Measurements from ENCODE around the gene TTC12.

Gene TTC12

GRCh38 chr11:113377681-113378412 is 63.5 kb downstream of the TTC12 start:
- no peak for DNase-seq

- no peak for DNase-seq
Measured at GRCh38 chr11:113378692-113379091, 64.3 kb downstream of the TTC12 start.

DNA sequence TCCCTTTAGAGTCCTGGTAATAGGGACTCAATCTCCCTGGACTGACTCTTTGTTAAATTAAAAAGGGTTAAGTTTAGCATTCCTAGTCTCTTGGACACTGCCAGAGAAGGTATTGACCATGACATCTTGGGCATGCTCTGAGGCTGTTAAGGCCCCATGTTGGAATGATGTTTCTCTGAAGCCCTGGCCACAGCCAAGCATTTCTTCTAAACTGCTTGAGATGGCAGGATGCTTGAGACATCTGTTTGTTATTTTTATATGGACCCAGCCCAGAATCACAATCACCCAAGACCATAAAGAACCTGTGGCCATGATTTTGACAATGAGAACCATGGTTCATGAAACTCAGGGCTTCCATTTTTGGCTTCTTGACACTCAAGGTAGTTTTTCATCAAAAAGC is 67.7 kb downstream of the TTC12 start:
- DNase-seq = no peak

DNA sequence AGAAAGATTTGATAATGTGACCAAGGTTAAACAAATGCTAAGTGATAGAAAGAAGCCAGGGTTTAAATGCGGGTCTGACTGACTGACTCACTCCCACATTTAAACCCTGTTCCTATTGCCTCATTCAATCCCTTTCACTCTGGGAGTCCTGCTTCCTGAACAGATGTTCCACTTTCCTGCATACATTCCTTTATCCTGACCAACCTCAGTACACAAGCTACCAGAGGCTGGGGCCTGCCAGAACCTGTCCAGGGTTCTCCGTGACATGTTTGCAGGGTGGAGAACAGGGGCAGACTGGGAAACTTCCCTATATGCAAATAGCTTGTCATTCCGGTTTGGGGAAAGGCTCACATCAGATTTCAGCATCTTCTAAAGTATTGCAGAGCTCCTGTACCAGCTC is 70.2 kb downstream of the TTC12 start:
- no peak for DNase-seq

DNA sequence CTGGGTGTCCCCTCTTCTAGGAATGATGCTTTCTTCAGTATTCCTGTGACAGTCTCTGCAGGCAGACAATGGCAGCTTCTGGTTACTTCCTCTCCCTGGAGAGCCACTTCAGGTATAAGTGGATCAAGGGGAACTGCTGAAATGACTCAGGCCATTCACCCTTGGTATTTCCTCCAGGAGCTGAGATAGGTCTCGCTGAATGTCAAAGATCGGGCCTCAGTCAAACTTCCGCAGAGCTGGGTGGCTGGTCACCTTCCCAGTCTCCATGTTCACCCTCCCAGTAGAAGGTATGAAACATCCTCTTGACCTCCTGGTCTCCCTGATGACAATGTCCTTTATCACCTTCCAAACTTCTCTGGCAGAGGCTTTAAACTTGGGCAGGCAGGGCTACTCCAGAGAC is 71.4 kb downstream of the TTC12 start:
- DNase-seq = no peak

- no peak for DNase-seq
Measured at GRCh38 chr11:113386866-113387265, 72.5 kb downstream of the TTC12 start.

DNA sequence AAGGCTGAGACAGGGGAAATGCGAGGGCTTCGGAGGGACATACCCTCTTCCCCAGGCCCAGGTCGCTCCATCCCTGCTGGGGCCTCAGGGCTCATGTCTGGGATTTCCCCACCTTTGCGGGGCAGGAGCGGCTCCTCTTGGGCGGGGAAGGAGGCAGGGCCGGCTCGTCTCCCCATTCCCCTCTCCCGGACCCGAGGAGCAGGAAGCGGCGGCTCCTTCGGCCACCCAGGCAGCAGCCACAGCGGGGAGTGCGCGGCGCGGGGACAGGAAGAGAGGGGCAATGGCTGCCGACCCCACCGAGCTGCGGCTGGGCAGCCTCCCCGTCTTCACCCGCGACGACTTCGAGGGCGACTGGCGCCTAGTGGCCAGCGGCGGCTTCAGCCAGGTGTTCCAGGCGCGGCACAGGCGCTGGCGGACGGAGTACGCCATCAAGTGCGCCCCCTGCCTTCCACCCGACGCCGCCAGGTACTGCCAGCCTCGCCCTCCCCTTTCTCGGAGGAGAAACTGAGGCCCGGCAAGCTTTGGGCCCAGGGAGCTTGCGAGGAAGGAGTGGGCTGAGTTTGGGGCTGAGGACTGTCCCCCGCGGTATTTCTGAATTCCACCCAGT is 73.3 kb downstream of the TTC12 start, which contains the start of gene ANKK1:
ANKK1 (plus strand) TSS at position 175 of the 607 bp plus-strand sequence; CDS start at position 281, 106 bp downstream.
- DNase-seq = no peak

- no peak for DNase-seq
Measured at GRCh38 chr11:113389272-113389671, 74.9 kb downstream of the TTC12 start.

DNA sequence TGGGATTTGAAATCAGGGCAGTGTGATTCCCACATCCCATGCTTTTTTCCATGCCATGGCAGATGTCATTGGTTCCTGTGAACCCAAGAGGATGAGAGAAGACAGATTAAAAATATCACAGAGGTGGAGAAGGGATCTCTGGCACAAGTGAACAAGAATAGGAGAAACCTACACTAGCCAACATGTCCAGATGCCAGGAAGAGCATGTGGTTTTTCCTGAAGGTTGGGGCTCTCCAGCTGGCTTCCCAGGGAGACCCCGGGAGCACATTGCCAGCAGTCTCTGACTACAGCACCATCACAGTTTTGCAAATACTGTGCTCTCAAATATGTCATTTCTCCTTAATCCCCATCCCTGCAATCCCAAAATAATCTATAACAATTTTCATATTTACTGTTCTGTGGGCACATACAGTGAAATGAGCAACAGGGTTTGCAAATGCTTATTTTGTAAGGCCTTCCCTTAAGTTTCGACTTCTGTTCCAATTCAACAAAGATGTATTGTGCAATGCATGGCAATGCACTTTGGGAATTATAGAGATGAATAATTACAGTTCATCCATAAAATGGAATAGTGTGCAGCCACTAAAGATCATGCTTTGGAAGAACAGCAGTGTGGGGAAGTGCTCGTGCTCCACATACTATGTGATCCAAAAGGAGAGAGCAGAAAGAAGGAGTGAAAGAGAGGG is 78.0 kb downstream of the TTC12 start:
- DNase-seq = no peak

DNA sequence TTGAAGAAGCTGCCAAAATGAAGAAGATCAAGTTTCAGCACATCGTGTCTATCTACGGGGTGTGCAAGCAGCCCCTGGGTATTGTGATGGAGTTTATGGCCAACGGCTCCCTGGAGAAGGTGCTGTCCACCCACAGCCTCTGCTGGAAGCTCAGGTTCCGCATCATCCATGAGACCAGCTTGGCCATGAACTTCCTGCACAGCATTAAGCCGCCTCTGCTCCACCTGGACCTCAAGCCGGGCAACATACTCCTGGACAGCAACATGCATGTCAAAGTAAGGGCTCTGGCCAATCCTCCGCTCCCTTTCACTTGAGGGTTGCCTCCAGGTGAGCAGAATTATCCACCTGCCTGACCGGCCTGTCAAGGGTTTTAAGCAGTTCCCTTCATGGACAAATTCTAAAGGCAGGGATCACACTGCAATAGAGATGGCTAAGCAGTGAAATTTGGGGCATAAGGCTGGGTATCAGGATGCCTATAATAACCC is 79.2 kb downstream of the TTC12 start:
- no peak for DNase-seq

- no peak for DNase-seq
Measured at GRCh38 chr11:113394919-113395318, 80.5 kb downstream of the TTC12 start.

- no peak for DNase-seq
Measured at GRCh38 chr11:113395782-113396336, 81.5 kb downstream of the TTC12 start.

GRCh38 chr11:113396690-113397089 is 82.3 kb downstream of the TTC12 start:
- DNase-seq = no peak

DNA sequence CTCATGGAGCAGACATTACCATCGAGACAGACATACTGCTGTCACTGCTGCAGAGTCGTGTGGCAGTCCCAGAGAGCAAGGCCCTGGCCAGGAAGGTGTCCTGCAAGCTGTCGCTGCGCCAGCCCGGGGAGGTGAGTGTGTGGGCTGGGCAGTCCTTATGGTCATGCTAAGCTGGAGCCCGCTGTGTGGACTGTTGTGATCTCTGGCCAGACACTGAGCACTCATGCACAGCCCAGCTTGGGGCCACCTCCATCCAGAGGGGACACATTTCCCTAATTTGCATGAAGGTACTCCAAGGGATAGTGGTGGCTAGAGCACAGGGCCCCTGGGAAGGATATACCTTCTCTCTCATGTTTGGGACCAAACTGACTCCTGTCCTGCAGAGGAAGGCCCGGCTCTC is 82.8 kb downstream of the TTC12 start:
- DNase-seq = no peak

DNA sequence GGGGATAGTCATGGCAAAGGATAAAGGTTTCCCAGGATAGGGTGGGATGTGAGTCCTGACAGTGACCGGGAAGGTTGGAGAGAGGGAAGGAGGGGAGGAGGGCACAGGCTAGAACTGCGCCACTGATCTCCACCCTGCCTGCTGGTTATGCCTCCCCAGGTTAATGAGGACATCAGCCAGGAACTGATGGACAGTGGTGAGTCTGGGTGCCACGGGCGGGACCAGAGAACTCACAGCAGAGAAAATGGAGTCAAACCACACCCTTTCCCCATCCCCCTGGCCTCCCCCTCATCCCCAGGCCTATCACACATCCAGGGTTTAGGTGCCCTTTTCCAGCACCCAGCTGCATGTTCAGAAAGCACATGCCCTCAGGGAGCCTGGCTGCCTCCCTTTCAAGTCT is 83.4 kb downstream of the TTC12 start:
- no peak for DNase-seq

- DNase-seq = no peak
Measured at GRCh38 chr11:113398669-113399430, 84.5 kb downstream of the TTC12 start.

DNA sequence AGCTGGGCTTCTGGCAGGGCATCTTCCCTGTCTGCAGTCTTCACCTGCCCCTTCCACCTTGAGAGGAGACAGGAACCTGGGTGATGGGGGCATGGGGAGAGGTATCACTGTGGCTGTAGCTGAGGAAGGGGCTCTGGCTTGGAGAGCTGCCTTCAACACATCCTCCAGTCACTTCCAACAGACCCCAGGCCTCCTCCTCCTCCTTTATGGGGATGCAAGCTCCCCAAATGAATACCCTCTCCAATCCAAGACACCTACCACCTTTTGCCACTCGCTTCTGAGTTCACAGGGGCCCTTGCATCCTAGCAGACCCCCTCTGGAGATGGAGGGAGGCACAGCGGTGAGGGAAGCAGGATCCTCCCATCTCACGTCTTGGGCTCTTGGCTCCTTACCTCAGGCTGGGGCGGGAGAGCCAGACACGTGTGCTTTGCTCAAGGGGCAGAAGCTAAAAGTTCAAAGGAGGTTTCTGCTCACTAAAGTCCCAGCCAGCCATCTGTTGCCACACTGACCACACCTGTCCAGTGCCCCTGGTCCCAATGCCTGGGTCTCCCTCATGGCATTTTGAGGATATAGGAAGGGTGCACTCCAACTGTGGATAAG is 86.3 kb downstream of the TTC12 start:
- DNase-seq = no peak

DNA sequence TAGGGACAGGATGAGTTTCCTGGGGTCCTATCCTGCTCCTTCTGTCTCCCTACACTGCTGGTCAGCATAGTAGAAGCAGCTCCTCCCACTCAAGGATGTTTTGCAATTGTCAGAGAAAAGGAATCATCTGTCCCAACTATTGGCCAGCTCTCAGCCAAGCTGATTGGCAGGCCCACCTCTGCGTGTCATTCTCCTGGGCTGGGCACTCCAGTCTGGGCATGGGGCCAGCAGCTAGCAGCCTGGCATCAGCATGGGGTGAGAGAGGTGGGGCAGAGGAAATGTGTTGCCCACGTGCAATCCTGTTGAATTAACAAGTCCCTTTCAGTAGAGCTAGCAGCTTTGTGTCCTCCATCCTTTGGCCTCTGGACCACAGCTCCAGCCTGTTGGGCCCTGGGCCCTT is 87.3 kb downstream of the TTC12 start:
- DNase-seq = no peak

GRCh38 chr11:113404859-113405430 is 90.6 kb downstream of the TTC12 start:
- DNase-seq = no peak

DNA sequence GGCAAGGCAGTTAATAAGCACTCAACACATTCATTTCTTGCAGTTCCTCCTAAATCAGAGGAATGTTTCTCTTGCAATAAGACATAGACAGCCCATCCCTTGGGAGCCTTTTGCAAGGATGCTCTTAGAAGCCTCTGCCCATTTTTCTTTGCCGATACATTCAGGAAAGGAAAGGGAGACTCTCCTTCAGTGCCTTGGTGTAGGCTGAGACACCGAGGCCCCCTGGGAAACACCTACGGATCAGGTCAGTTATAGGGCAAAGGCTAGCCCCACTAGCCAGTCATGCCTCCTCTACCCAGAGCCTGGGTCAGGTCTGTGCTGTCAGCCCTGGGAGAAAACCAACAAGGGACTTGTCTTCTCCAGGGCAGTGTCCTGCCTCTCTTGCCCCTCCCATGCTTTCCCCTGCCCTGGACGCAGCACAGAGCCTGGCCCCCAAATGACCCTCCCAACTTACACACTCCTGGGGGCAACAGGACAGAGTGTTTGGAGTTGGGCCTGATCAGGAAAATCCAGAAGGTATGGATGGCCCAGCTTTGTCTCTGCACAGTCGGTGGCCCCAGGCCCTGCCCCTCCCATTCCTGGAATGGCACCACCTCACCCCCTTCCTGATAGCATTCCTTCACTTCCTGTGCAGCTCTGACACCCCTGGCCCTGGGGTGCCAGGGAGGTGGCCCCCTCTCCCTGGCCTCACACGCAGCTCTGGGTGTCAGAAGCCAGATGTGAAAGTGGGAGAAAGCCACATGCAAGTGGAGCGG is 91.5 kb downstream of the TTC12 start:
- no peak for DNase-seq

DNA sequence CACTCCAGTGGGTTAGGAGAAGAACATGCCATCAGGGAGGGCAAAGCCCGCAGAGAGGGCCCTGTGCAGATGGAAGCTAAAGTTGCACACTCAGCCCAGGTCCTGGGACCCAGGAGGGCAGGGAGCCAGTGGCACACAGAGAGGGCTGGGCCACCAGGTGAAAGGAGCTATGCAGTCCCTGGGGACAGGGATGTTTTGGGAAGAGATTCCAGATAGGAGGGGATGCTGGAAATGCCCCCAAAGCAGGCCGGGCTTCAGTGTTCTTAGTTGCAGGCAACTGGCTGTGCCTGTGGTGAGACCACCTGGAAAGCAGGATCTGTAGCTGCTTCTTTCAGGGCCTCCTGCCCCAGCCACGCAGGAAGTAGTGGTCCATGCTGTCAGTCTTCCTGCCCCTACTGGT is 92.8 kb downstream of the TTC12 start:
- DNase-seq = no peak
